ENCODE measurements around the gene AHCYL2. TPM values are rescaled to one million over a fixed set of nuclear protein-coding genes. Genes with fewer than 3 reads are reported as not detected.

AHCYL2 gene
- 1 to 10 TPM; 4.6 to 7.7 (median 5.7) TPM for total RNA-seq
- polyA plus RNA-seq: 1 to 10 TPM; 2.5 to 2.9 TPM
- long read RNA-seq, donor 1, full-length matches to known transcripts: 1 of 3 reads
- long read RNA-seq, donor 1, partial matches to known transcripts: 0 of 3 reads
- long read RNA-seq, donor 1, other reads (novel, unspliced or antisense): 2 of 3 reads
- long read RNA-seq, donor 2, full-length matches to known transcripts: 2 of 2 reads
- long read RNA-seq, donor 2, partial matches to known transcripts: 0 of 2 reads
- long read RNA-seq, donor 2, other reads (novel, unspliced or antisense): 0 of 2 reads
- long read RNA-seq, donor 3: 0 reads

- 0% methylated on average over 49 to 62 of the region's 63 CpGs for WGBS, 2 donors
- intact Hi-C loops (cut with DNase I): loop anchor here in 4 of 10 donors (5.0 to 10.0 kb wide), 4 partner anchors 73 to 390 kb away; partner anchors contain the start of gene NRF1 (in 3 of the 4)
- ATAC-seq (peak; percentile 99 to 100 (median 99)), DNase-seq (peak; percentile 98 to 99)
- Histone ChIP-seq H3K4me1 (peaks cover 0 to 30% (median 15%) of the 10 kb centered on the region in 9 donors), H3K4me3 (peak within 1 kb of the TSS; percentile 66 to 97 (median 82)), H3K36me3 (no peaks in the 10 kb centered on the region), H3K9me3 (no peaks in the 10 kb centered on the region), H3K27me3 (no peaks in the 10 kb centered on the region), H3K27ac (peak within 1 kb of the TSS; percentile 83 to 98 (median 92))
- no peak for TF ChIP-seq CTCF (IDR thresholded peaks at IDR 0.05)
Observed at GRCh38 chr7:129224251-129225205, at the start of gene AHCYL2. Gene AHCYL2, plus strand, starts transcription at chr7:129225030.

GRCh38 chr7:129176916-129177710, 47.7 kb upstream of the AHCYL2 start:
- Histone ChIP-seq H3K36me3 (no peaks in the 10 kb centered on the region), H3K27ac (no peak overlapping the region), H3K4me1 (no peaks in the 10 kb centered on the region), H3K4me3 (no peak overlapping the region), H3K27me3 (peaks cover 0 to 22% (median 0%) of the 10 kb centered on the region in 7 donors), H3K9me3 (no peaks in the 10 kb centered on the region)
- DNase-seq (no peak), ATAC-seq (no peak)
- intact Hi-C loops (cut with DNase I): no loop called here
- WGBS, 2 donors: 55 to 63% methylated on average over 11 of the region's 11 CpGs
- TF ChIP-seq CTCF (IDR thresholded peaks at IDR 0.05): no peak

- no peaks in the 10 kb centered on the region for H3K9me3 ChIP-seq
- intact Hi-C loops (cut with DNase I): no loop called here
- 49 to 54% methylated on average over 6 of the region's 6 CpGs for WGBS, 2 donors
- peaks cover 0 to 15% (median 9%) of the 10 kb centered on the region in 9 donors for H3K4me1 ChIP-seq
- H3K27me3 ChIP-seq: peaks cover 0 to 35% (median 9%) of the 10 kb centered on the region in 7 donors
- H3K27ac ChIP-seq: no peak overlapping the region
- TF ChIP-seq CTCF (IDR thresholded peaks at IDR 0.05): no peak
- no peak for ATAC-seq
- H3K4me3 ChIP-seq: no peak overlapping the region
- no peaks in the 10 kb centered on the region for H3K36me3 ChIP-seq
- DNase-seq: no peak
Observed at GRCh38 chr7:129184981-129185670, 39.7 kb upstream of the AHCYL2 start.

All from heart right ventricle (tissue), 16 donors.